Adipose tissue (tissue), 3 donors: ENCODE data around the gene VPS16. TPM values are rescaled to one million over a fixed set of nuclear protein-coding genes. Genes with fewer than 3 reads are reported as not detected.
"Not testable (repeated sequence)": the region's sequence is repeated elsewhere in the genome, so short reads cannot be mapped to it uniquely, and the experiment has no call there.

Experiments
- H3K27ac ChIP-seq: one replicate; pipeline ENCODE4 v1.5.1; 2013; ENCODE audit warnings: low read depth, low read length
- WGBS, 3 donors: extraction: QIAGEN DNeasy Blood & Tissue Kit; methylation state at CpG; one replicate each; pipeline ENCODE4 v1.1.7; 2013; 5-methylcytosine and 5-hydroxymethylcytosine counted together
- polyA plus RNA-seq, 3 donors: library from polyadenylated mRNA; stranded (reverse); fragments of 200-250 nt; gene quantifications; one replicate each; pipeline ENCODE4 v1.2.3, GENCODE V29; 2013
- donor health status: healthy with polysubstance abuse.
- donor health status: Bipolar disorder and iron deficiency.
- donor health status: healthy.

Gene VPS16
- polyA plus RNA-seq, 3 donors, result 25.1 to 34.2 (median 29.8) TPM

DNA sequence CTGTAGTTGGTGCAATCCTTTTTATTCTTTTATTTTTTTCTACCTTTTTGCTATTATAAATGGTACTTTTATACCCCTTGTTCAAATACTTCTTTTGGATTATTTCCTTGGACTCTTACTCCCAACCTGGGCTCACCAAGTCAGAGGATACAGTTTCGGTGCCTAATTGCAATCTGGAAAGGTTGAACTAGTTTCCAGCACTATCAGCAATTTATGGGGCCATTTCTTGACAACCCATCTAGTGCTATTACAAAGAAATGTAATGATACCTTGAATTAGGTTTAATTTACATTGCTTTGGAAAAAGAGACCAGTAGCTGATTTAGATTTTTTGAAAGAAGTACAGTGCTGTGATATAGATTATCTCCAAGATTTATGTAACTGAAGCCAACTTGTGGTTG is 38.0 kb downstream of the VPS16 start:
- H3K27ac ChIP-seq, result no peak overlapping the region
- 89 to 97% (median 93%) methylated on average over 1 of the region's 1 CpG for WGBS, 3 donors

DNA sequence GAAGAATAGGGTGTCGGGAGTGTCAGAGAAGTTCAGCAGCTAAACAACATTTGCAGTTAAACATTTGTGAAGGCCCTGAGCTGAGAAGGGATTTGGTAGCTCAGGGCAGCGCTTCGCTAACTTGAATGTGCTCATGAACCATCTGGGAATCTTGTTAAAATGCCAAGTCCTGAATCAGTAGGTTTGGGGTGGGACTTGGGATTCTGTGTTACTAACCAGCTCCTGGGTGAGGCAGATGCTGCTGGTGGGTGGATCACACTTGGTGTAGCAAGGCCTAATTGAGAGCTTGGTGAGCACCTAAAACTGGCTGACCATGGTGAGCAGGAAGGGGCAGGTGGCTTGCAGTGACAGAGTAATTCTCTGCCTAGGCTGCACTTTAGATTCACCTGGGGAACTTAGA is 38.6 kb downstream of the VPS16 start:
- H3K27ac ChIP-seq, result no peak overlapping the region
- 68 to 77% (median 73%) methylated on average over 3 of the region's 3 CpGs for WGBS, 3 donors

DNA sequence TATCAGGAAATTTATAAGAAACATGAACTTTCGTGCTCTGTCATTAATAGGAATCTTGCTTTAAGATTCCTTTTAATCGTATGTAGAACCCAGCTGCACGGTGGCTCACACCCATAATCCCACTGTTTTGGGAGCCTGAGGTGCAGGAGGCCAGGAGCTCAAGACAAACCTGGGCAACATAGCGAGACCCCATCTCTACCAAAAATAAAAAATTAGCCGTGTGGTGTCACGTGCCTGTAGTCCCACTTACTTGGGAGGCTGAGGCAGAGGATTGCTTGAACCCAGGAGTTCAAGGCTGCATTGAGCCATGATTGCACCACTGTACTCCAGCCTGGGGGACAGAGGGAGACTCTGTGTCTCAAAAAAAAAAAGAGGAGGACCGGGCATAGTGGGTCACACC is 40.1 kb downstream of the VPS16 start:
- WGBS, 3 donors, result 84 to 92% (median 91%) methylated on average over 7 of the region's 7 CpGs
- H3K27ac ChIP-seq, result no peak overlapping the region

DNA sequence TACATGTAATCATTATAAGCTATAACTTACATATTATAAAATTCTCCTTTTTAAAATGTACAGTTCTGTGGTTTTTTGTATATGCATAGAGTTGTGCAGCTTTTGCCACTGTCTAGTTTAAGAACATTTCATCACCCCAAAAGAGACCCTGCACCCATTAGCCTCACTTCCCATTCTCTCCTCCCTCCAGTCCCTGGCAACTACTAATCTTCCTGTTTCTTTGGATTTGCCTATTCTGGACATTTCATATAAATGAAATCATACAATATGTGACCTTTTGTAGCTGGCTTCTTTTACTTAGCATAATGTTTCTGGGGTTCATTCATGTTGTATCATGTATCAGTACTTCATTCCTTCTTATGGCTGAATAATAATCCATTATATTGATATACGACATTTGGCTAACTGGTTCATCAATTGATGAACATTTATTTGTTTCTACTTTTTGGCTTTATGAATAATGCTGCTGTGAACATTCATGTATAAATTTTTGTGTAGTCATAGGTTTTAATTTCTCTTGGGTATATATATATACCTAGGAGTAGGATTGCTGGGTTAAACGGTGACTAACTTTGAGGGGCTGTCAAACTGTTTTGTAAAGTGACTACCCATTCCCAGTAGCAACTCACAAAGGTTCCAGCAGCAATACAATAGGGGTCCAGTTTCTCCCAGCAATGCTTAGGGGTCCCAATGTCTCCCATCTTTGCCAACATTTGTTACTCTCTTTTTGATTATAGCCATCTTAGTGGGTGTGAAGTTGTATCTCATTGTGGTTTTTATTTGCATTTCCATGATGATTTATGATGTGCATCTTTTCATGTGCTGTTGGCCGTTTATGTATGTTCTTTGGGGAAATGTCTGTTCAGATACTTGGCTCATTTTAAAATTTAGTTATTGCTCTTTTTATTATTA is 43.4 kb downstream of the VPS16 start:
- H3K27ac ChIP-seq, result no peak overlapping the region
- 61 to 72% (median 70%) methylated on average over 3 of the region's 3 CpGs for WGBS, 3 donors

DNA sequence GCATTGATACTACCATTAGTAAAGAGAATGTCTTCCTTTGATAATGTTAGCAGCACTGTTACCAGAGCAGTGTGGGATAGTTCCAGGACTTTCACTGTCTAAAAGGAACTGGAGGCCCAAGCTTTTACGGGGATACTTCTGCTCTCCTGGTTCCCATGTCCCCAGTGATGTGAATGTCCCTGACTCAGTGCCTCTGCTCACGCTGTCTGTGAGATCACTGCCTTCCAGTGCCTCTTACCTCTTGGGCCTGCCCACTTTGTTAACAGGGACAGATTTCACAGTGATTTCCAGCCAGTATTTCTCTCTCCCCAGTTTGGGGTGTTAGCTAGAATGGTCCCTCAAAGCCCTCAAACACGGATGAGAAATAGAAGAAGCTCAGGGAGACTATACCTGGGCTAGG is 47.2 kb downstream of the VPS16 start:
- no peak overlapping the region for H3K27ac ChIP-seq
- 85 to 95% (median 89%) methylated on average over 3 of the region's 3 CpGs for WGBS, 3 donors

DNA sequence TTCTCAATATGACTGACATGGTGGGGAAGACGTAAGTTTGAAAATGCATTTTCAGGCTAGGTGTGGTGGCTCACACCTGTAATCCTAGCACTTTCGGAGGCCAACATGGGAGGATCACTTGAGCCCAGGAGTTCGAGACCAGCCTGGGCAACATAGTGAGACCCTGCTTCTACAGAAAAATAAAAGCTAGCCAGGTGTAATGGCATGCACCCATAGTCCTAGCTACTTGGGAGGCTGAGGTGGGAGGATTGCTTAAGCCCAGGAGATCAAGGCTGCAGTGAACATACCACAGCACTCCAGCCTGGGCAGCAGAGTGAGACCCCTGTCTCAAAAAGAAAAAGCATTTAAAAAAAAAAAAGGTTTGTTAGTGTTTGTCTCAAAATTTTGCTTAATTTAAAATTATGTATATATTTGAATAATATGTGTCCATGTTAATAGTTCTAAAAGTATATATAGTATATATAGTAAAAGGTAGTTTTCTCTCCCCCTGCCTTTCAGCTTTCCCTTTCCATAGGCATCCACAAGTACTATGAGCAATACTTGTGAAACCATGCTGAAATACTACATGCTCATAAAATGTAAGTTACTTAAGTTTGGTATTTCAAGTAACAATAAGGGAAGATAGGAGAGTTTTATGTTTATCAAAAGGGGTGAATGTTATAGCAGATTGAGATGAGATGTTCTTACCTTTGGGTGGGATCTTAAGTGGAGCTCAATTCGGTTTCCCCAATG is 47.8 kb downstream of the VPS16 start:
- 93 to 96% (median 94%) methylated on average over 4 of the region's 4 CpGs for WGBS, 3 donors

DNA sequence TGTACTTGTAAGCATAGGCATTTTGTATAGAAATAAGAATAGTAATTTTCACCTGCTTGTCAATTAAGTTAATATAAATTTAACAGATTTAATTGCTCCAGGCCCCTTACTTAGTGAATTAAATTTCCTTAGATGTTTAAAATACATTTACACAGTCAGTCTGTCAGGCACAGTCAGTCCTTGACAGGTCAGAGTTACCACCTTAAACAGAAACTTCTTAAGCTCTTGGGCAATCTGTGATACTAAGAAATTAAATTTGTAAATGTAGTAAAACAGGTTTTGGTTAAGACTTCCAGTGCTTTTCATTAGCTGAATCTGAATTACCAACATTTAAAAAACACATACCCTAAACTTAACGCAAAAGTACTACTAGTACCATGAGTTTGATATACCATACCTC is 48.7 kb downstream of the VPS16 start:
- WGBS, 3 donors, result 47 to 97% (median 94%) methylated on average over 1 of the region's 1 CpG
- H3K27ac ChIP-seq, result no peak overlapping the region

More for the DNA sequence above, 47.8 kb downstream of the VPS16 start:
- H3K27ac ChIP-seq, result no peak overlapping the region

DNA sequence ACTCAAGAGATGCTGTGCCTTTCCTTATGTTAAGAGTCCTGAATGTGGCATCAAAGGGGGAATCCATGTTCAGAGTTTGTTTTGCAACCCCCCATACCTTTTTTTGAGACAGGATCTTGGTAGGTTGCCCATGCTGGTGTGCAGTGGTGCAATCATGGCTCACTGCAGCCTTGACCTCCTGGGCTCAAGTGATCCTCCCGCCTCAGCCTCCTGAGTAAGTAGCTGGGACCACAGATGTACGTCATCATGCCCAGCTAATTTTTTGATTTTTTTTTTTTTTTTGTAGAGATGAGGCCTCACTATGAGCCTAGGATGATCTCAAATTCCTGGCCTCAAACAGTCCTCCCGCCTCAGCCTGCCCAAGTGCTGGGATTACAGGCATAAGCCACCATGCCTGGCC is 49.3 kb downstream of the VPS16 start:
- WGBS, 3 donors, result 93 to 99% (median 95%) methylated on average over 3 of the region's 3 CpGs

DNA sequence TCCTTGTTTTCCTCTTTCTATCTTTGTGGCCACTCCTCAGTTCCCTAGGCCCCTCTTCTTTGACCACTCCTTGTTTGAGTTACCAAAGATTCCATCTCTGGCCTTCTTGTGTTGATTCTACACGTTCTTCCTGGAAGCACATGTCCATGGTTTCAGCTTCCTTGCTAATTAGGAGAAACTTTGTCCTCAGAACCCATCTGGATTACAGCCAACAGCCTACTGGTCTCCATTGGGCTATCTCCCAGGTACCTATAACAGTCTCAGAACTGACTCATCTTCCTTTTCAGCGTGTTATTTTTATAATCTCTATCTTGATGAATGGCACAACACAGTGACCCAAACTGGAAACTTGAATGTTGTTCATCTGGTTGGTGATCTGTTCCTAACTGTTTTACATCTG is 50.2 kb downstream of the VPS16 start:
- H3K27ac ChIP-seq, result no peak overlapping the region
- WGBS, 3 donors, result 54 to 80% (median 57%) methylated on average over 2 of the region's 2 CpGs

More for the DNA sequence above, 49.3 kb downstream of the VPS16 start:
- no peak overlapping the region for H3K27ac ChIP-seq

DNA sequence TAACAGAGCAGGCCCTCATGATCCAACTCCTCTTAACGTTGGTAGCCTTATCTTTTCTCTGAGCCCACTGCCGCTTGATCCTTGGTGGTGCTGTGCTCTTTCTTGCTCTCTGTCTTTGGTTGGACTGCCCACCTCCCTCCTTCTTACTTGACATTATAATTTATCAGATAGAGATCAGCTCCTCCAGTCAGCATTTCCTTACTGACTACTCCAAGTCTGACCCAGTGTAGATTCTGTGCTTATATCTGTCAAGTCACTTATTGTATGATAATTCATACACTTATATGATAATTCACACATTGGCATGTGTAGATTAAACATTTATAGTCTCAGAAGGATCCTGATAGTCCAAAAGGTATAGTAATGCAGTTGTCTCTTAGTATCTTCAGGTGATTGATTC is 50.8 kb downstream of the VPS16 start:
- WGBS, 3 donors, result 72 to 91% (median 80%) methylated on average over 2 of the region's 2 CpGs
- no peak overlapping the region for H3K27ac ChIP-seq

DNA sequence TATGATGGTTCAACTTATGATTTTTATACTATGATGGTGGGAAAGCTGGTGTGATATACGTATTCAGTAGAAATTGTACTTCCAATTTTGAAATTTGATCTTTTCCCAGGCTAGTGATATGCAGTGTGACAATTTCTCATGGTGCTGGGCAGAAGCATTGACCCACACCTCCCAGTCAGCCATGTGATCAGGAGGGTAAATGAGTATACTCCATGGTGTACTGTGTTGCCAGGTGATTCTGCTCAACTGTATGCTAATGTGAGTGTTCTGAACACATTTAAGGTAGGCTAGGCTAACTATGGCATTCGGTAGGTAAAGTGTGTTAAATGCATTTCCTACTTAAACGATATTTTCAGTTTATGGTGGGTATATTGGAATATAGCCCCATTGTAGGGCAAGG is 51.8 kb downstream of the VPS16 start:
- 79 to 100% (median 93%) methylated on average over 3 of the region's 3 CpGs for WGBS, 3 donors
- H3K27ac ChIP-seq, result no peak overlapping the region

DNA sequence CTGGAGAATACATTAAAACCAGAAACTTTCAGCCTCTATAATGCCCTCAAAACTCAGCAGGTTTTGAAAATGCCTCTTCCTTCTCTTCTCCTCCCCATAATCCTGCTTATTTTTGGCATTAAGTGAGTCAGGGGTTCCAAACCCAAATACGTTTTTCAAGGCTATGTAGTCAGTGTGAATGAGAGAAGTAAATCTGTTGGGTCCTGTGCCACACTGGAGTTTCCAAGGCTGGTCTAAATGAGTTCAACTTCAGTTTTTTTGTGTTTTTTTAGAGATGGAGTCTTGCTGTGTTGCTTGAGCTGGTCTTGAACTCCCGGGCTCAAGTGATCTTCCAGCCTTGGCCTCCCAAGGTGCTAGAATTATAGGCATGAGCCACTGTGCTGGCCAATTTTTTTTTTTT is 53.7 kb downstream of the VPS16 start:
- WGBS, 3 donors, result 75 to 95% (median 88%) methylated on average over 2 of the region's 2 CpGs
- no peak overlapping the region for H3K27ac ChIP-seq

DNA sequence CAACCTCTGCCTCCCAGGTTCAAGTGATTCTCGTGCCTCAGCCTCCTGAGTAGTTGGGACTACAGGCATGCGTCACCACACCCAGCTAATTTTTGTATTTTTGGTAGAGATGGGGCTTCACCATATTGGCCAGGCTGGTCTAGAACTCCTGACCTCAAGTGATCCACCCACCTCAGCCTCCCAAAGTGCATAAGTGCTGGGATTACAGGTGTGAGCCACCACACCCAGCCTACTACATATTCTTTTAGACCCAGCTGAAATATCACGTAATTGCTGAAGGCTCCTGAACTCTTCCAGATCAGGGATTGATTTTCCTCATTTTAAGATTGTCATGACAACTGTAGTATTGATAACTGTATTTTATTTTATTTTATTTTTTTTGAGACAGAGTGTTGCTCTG is 54.6 kb downstream of the VPS16 start:
- WGBS, 3 donors, result 100% methylated on average over 3 of the region's 3 CpGs
- not testable (repeated sequence) for H3K27ac ChIP-seq

DNA sequence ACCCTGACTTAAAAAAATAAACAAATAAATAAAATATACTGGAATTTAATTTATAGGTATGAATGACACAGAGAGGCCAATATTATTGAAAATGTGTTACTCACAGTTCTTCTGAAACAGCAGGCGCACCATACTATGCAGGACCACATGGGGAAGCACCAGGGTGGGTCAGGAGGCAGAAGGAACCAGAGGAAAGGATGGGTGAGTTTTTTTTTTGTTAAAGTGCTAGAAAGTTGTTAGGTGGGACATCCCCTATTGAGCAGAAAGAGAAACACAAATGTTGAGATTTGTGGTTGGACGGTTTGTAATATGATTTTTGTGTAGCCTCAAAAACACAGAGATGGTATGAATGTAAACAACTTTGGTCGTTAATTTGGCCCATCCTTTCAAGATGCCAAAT is 58.7 kb downstream of the VPS16 start:
- WGBS, 3 donors, result 88 to 93% (median 93%) methylated on average over 3 of the region's 3 CpGs
- H3K27ac ChIP-seq, result no peak overlapping the region

DNA sequence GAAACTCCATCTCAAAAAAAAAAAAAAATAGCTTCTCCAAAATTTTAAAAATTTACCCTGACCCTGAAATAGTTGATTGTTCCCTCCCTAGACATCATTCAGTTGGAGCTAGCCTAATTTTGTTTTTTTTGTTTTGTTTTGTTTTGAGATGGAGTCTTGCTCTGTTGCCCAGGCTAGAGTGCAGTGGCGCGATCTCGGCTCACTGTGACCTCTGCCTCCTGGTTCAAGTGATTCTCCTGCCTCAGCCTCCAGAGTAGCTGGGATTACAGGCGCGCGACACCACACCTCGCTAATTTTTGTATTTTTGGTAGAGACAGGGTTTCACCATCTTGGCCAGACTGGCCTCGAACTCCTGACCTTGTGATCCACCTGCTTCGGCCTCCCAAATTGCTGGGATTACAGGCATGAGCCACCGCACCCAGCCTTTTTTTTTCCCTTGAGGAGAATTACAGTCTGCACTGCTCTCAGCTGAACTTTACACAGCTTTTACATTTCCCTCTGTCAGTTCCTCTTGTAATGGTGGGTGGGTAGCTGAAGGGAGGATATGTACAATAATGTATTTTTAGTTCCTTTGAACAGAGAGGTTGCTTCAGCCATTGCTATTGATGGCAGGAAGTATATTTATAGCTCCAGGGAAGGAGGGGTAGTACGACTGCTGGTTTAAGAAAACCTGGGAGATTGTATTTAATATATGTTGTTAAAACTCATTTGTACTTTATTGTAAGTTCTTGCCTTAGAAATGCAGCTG is 60.5 kb downstream of the VPS16 start:
- H3K27ac ChIP-seq, result no peak overlapping the region
- WGBS, 3 donors, result 70 to 85% (median 74%) methylated on average over 11 of the region's 11 CpGs

DNA sequence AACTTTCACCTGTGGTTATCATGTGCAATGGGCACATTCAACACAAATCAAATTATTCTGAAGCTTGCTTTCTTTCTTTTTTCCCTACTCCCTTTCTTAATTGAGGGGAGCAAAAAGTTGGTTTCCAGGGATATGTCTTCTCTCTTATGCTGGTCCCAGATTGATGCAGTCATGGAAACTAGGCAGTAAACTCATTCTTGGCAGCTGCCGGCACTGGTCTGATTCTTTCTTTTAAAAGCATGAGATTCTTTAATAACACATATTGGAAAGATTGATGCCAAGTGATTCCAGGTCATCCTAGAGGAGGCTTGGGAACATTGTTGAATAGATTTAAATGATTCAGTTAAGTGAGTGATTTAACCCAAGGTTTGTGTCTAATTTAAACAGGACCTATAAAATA is 61.7 kb downstream of the VPS16 start:
- WGBS, 3 donors, result 0 to 51% (median 5%) methylated on average over 1 of the region's 1 CpG
- H3K27ac ChIP-seq, result no peak overlapping the region

DNA sequence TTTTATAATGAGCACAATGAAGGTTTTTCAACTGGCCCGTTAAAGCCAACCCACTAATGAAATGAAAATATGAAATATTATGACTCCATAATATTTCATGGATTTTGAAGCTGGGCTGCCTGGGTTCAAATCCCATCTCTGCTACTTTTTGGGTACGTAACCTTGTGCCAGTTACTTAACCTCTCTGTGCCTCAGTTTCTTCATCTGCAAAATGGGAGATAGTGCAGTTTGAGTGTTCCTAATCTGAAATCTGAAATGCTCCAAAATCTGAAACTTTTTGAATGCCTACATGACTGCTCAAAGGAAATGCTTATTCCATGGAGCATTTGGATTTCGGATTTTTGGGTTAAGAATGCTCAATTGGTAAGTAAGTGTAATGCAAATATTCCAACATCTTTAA is 62.3 kb downstream of the VPS16 start:
- H3K27ac ChIP-seq, result no peak overlapping the region
- WGBS, 3 donors, result 92 to 98% (median 95%) methylated on average over 3 of the region's 3 CpGs

DNA sequence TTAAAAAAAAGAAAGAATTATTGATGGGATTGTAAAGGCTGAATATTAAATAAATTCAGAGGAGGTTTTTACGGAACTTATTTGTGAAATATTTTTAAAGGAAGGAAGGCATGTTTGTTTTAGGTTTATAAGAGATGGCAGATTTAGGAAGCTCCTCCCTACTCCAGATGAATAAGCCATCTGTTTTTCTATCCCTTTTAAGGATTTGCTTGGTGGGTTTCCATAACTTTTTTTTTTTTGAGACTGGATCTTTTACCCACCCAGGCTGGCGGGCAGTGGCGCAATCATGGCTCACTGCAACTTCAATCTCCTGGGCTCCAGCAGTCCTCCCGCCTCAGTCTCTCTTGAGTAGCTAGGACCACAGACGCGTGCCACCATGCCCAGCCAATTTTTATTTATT is 63.1 kb downstream of the VPS16 start:
- WGBS, 3 donors, result 92 to 99% (median 94%) methylated on average over 6 of the region's 6 CpGs

DNA sequence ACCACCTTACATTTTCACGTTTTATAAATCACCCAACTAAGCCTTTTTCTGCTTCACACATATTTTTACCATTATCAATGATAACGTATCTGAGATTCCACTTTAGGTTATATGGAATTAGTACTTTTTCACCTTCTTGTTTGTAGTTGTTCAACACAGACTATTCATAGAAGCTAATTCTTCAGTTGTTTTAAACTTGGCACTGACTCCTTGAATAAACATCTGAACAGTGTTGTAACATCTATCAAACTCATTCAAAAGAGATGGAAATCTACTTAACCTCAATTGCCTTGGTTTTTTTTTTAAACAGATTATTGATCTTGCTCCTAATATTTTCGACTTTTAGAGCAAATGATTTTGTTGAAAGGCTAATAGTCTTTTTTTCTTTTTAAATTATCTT is 67.0 kb downstream of the VPS16 start:
- WGBS, 3 donors, result 36 to 87% (median 84%) methylated on average over 3 of the region's 3 CpGs
- H3K27ac ChIP-seq, result no peak overlapping the region

More for the DNA sequence above, 63.1 kb downstream of the VPS16 start:
- no peak overlapping the region for H3K27ac ChIP-seq
